GM10266 (cell line): ENCODE data around the gene RNF208.
A peak's percentile ranks its signal among the peaks of the same experiment; 100 is the strongest.

ENCODE experiments used
- DNase-seq: peaks from one replicate; pipeline ENCODE4 v3.0.0; 2012; ENCODE audit errors: extremely low spot score
- CTCF ChIP-seq: IDR thresholded peaks from 2 replicates; pipeline ENCODE4 v1.5.1; 2012; ENCODE audit warnings: mild to moderate bottlenecking, low read depth; ENCODE audit not compliant: control insufficient read depth, insufficient read depth; ENCODE audit errors: missing control alignments

Gene RNF208

GRCh38 chr9:137192448-137192780, 29.6 kb downstream of the RNF208 start:
- no peak for TF ChIP-seq CTCF
- no peak for DNase-seq

- no peak for TF ChIP-seq CTCF
- DNase-seq, result no peak
Observed at GRCh38 chr9:137191691-137192447, 30.2 kb downstream of the RNF208 start.

GRCh38 chr9:137191245-137191644, 30.8 kb downstream of the RNF208 start:
- no peak for DNase-seq
- no peak for TF ChIP-seq CTCF

GRCh38 chr9:137190315-137190856, 31.7 kb downstream of the RNF208 start:
- DNase-seq, result no peak
- TF ChIP-seq CTCF, result no peak

- no peak for TF ChIP-seq CTCF
- no peak for DNase-seq
Observed at GRCh38 chr9:137189297-137190295, 32.4 kb downstream of the RNF208 start.

- peak; percentile 59 for TF ChIP-seq CTCF
Observed at GRCh38 chr9:137188490-137189296, 33.3 kb downstream of the RNF208 start, which contains the start of the genes ANAPC2 and SSNA1. TSS of gene ANAPC2 (minus strand) at chr9:137188560. CDS start at chr9:137188532, 28 bp downstream. TSS of gene SSNA1 (plus strand) at chr9:137188676. CDS start at chr9:137188727, 51 bp downstream.

More at GRCh38 chr9:137188490-137189296, 33.3 kb downstream of the RNF208 start, which contains the start of the genes ANAPC2 and SSNA1:
- peak; percentile 98 for DNase-seq
